GM12873 (cell line): ENCODE results near the gene ANKS3.

Experiments
- CTCF ChIP-seq: IDR thresholded peaks from 2 replicates; pipeline ENCODE4 v1.5.1; 2012; ENCODE audit warnings: low read depth, mild to moderate bottlenecking, moderate library complexity, low read length, control low read depth; ENCODE audit not compliant: insufficient read depth; ENCODE audit errors: missing control alignments

ANKS3 gene

GRCh38 chr16:4765511-4766474, 31.7 kb upstream of the ANKS3 start:
- no peak for TF ChIP-seq CTCF

GRCh38 chr16:4763791-4764190, 29.7 kb upstream of the ANKS3 start:
- TF ChIP-seq CTCF: no peak

- TF ChIP-seq CTCF: no peak
Observed at GRCh38 chr16:4762205-4762604, 28.1 kb upstream of the ANKS3 start.

GRCh38 chr16:4760221-4760910, 26.3 kb upstream of the ANKS3 start:
- no peak for TF ChIP-seq CTCF

- no peak for TF ChIP-seq CTCF
Observed at GRCh38 chr16:4755687-4756086, 21.6 kb upstream of the ANKS3 start.

- TF ChIP-seq CTCF: no peak
Observed at GRCh38 chr16:4754865-4755264, 20.8 kb upstream of the ANKS3 start.

- no peak for TF ChIP-seq CTCF
Observed at GRCh38 chr16:4753227-4753626, 19.2 kb upstream of the ANKS3 start.
